Body of pancreas (tissue), 4 donors: ENCODE results near the gene CNOT1.

Source experiments
- CTCF ChIP-seq, 7 experiments: fragments of 450-650 bp in 4 of 7; fragments of 200-600 bp in 3 of 7; sonication (generic) in 3 of 7; IDR thresholded peaks; one replicate each; pipeline ENCODE4 v1.5.1; 2016 to 2019; ENCODE audit warnings: antibody characterized with exemption in 7 of 7
- POLR2A ChIP-seq, 3 donors: fragments of 450-650 bp; IDR thresholded peaks; one replicate each; pipeline ENCODE4 v1.6.1; 2016; ENCODE audit warnings: antibody characterized with exemption in 3 of 3, mild to moderate bottlenecking in 2 of 3

GRCh38 chr16:58501242-58502131, 128.1 kb downstream of the CNOT1 start:
- TF ChIP-seq CTCF (IDR thresholded peaks at IDR 0.05) (peak in 1 of 7 experiments; percentile 7), POLR2A (IDR thresholded peaks at IDR 0.05) (peak in 2 of 3 donors; percentile 20 to 34)
